ENCODE data around the gene HINT3.
"Not testable (repeated sequence)": the region's sequence is repeated elsewhere in the genome, so short reads cannot be mapped to it uniquely, and the experiment has no call there.

The HINT3 gene

GRCh38 chr6:125956506-125957390, at the start of gene HINT3:
Gene HINT3, plus strand, starts transcription at chr6:125956770. Its CDS starts 208 bp downstream, at chr6:125956978.
- peak; percentile 100 for DNase-seq

DNA sequence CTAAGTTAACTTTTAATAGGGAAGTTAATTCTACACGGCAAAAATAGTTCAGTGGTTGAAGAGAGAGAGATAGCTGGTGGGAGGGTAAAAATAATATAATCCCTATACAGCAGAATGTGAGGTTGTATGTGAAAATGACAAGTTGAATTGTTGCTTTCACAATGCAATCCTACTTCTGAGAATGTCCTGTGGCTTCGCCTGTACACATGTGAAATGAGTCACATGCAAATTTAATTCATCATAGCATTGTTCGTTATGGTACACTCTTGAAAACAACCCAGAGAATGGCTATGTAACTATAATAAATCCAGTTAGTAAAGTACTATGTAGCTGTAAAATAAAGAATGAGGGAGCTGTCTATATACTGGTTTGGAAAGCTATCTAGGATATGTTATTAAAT, 46.0 kb upstream of the HINT3 start:
- DNase-seq = no peak

- DNase-seq = not testable (repeated sequence)
Observed at GRCh38 chr6:125911051-125911451, 45.5 kb upstream of the HINT3 start.

GRCh38 chr6:125912430-125912829, 44.1 kb upstream of the HINT3 start:
- DNase-seq = not testable (repeated sequence)

GRCh38 chr6:125913145-125913544, 43.4 kb upstream of the HINT3 start:
- DNase-seq = no peak

DNA sequence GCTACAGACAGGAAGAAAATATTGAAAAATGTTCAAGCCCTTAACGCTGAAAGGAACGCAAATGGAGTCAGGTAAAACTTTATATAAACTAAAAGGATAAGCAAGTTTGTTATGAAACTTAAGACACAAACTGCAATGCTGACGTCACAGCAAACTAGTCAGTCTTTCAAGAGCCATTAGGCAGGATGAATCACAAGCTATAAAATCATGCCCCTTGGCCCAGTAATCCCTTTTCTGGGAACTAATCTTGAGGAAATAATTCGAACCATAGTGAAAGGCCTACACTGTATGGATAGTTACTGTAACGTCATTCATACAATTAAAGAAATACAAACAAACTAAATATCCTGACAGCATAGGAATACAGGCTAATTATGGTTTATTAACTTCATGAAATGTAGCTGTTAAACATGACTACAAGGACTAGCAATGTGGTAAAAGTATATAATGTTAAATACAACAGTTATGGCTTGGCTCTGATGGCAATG, 42.7 kb upstream of the HINT3 start:
- DNase-seq = no peak

GRCh38 chr6:125918230-125918629, 38.3 kb upstream of the HINT3 start:
- no peak for DNase-seq

DNA sequence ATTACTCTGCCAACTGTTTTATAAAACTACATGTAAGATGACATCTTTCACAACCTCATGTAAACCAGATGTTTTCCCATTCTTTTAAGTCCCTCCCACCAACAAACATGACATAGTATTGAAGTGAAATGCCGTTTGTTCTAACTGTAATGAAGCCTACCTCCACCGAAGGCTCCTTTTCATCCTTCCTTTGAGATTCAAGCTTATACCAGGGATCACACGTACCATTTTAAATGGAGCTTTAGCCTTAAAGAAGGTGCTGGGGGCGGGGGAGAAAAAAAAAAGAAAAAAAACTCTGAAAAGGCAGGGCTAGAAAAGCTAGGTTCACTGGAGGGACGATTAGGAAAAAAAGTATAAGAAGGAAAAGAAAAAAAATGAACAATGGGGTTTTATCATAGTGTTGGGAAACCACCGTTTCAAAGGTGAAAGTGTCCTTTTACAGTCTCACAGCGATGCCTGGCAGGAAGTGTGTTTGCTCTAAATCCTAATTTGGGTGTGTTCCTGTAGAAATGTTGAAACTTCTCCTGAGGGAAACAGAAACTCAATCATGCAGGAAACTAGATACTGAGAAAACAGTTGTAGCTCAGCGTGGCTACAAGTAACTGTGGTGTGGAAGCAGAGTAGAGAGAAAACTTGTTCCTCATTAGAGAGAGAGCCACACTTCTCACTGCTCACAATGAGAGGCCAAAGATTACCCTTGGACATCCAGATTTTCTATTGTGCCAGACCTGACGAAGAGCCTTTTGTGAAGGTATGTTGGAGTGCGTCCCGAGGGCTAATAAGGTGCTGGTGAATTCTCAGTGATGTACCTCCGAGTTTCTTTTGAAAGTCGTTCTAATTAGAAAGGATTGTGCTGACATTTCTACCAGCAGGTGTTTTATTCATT, 37.6 kb upstream of the HINT3 start:
- peak; percentile 51 for DNase-seq

GRCh38 chr6:125919618-125920017, 37.0 kb upstream of the HINT3 start:
- no peak for DNase-seq

DNA sequence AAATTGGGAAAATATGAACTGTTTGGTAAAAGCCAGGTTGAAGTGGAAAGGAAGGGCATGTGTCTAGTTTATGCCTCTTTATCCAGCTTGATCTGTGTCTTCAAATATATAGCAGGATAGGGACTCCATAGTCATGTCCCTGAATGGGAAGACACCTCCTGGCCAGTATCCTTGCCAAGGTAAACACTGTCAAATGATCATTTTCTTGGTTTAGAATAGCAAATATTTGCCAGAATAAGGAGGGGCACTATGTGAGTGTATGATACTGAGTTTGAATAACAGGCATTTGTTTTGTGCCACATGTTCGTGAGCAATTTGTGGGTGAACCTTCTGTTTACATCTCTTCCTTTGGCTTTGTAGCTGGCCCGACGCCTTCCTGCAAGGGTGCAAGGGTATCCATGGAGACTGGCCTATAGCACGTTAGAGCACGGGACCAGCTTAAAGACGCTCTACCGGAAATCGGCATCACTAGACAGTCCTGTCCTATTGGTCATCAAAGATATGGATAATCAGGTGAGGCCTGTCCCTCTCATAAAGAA, 34.2 kb upstream of the HINT3 start:
- DNase-seq = peak; percentile 58

DNA sequence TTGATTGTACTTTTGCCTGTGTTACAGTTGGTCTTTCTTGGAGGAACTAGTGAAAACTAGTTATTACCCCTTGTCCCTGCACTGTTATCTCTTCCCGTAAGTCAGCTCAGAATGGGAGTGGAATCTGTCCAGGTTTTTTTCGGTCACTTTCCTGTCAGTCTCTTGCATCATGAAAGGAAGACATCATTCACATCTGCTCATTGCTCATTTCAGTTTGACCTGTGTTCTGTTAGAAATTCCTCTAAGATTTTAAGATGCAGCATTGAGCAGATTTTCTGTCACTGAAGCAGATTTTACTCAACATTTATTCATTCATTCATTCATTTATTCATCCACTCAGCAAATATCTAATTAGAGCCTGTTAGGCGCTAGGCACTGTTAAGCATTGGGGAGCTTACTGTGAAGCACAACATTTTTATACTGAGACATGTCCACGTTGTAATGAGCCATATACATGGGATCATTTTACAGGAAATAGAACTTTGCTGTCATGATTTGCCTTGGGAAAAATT, 33.1 kb upstream of the HINT3 start:
- no peak for DNase-seq

DNA sequence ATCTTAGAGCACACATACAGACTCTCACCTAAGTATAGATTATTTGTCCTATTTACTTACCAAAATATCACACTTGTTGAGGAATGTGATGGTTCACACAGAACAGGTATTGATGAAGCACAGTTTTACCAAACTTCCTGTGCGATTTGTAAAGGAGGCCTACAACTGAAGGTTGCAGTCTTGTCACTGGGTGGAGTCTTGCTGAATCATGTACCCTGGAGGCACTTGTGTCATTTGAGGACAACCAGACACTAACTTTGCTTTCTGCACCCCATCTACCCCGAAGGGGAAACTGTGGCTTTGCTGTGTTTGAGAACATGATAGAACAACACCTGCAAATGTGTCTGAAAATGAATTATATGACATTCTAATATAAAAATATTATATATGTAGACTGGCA, 32.4 kb upstream of the HINT3 start:
- DNase-seq = no peak

GRCh38 chr6:125924697-125925358, 31.7 kb upstream of the HINT3 start:
- DNase-seq = no peak

DNA sequence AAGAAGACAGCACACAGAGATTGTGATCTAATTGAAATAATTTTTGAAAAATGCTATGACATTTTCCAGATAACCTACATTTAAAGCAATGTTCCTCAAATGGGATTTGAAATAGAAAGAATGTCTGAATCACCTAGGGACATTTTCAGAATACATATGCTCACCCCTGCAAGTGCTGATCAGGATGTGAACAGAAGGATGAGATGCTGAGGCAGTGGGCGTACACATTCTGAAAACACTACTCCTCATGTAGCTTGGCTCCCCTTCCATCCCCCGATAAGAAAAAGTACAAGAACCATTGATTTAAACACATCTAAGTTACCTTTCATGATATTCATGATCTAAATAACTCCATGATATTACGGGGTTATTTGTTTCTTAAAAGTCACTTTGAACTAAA, 29.9 kb upstream of the HINT3 start:
- no peak for DNase-seq

GRCh38 chr6:125927761-125928160, 28.8 kb upstream of the HINT3 start:
- DNase-seq = no peak

GRCh38 chr6:125930765-125931418, 25.7 kb upstream of the HINT3 start:
- no peak for DNase-seq

DNA sequence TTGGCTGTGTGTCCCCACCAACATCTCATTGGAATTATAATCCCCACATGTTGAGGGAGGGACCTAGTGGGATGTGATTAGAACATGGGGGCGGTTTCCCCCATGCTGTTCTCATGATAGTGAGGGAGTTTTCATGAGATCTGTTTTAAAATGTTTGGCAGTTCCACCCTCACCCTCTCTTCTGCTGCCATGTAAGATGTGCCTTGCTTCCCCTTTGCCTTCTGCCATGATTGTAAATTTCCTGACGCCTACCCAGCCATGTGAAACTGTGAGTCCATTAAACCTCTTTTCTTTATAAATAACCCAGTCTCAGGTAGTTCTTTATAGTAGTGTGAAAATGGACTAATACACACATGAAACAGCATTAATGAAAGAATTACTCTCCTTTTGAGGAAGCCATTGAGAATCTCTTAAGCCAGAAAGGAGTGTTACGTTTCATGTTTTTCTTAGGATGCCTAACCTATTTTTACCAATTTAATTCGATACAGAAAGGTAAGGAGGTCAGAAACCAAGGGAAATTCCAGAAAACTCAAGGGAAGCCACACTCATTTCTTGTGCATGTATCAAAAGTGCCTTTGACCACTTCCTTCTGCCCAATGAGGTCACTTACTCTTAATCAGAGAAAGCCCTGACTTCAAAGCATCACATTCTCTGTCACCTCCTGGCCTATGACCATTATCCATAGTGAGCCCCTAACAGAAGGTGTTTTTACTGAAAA, 24.7 kb upstream of the HINT3 start:
- no peak for DNase-seq

- no peak for DNase-seq
Observed at GRCh38 chr6:125932451-125932795, 24.1 kb upstream of the HINT3 start.

DNA sequence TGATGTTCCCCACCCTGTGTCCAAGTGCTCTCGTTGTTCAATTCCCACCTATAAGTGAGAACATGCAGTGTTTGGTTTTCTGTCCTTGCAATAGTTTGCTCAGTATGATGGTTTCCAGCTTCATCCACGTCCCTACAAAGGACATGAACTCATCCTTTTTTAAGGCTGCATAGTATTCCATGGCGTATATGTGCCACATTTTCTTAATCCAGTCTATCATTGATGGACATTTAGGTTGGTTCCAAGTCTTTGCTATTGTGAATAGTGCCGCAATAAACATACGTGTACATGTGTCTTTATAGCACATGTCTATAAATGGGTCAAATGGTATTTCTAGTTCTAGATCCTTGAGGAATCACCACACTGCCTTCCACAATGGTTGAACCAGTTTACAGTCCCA, 21.1 kb upstream of the HINT3 start:
- not testable (repeated sequence) for DNase-seq

GRCh38 chr6:125939026-125939425, 17.5 kb upstream of the HINT3 start:
- no peak for DNase-seq

GRCh38 chr6:125939791-125940190, 16.8 kb upstream of the HINT3 start:
- no peak for DNase-seq

Measured in NCI-H774 (cell line).